Esophagus mucosa (tissue), 1 donor: ENCODE data around the gene RERE. TPM values are rescaled to one million over a fixed set of nuclear protein-coding genes. Genes with fewer than 3 reads are reported as not detected.
A peak's percentile ranks its signal among the peaks of the same experiment; 100 is the strongest.
"Not testable (repeated sequence)": the region's sequence is repeated elsewhere in the genome, so short reads cannot be mapped to it uniquely, and the experiment has no call there.

ENCODE experiments used
- ATAC-seq: fragments of 200-7000 bp; cut with Tn5 transposase; one replicate; pipeline ENCODE4 v1.9.1; 2020
- total RNA-seq: library from RNA; stranded (reverse); gene quantifications from one replicate; pipeline ENCODE4 v1.2.4, GENCODE V29; 2023
- donor health status: DM: yes; HTN: yes; CAD: no.

Gene RERE
- total RNA-seq, 1 donor from 2014 or later, result 33.0 TPM

GRCh38 chr1:8841395-8841794, 24.0 kb upstream of the RERE start:
- no peak for ATAC-seq

- no peak for ATAC-seq
These were observed 22.6 kb upstream of the RERE start for GRCh38 chr1:8839990-8840389.

- no peak for ATAC-seq
These were observed 18.7 kb upstream of the RERE start for GRCh38 chr1:8835941-8836643.

GRCh38 chr1:8831340-8831739, 13.9 kb upstream of the RERE start:
- ATAC-seq, result no peak

GRCh38 chr1:8830732-8831131, 13.3 kb upstream of the RERE start:
- not testable (repeated sequence) for ATAC-seq

GRCh38 chr1:8825985-8826481, 8.6 kb upstream of the RERE start:
- peak; percentile 36 for ATAC-seq

- no peak for ATAC-seq
These were observed 5.8 kb upstream of the RERE start for GRCh38 chr1:8823295-8823664.

GRCh38 chr1:8822373-8823294, 5.2 kb upstream of the RERE start:
- no peak for ATAC-seq

- no peak for ATAC-seq
These were observed 3.6 kb upstream of the RERE start for GRCh38 chr1:8821084-8821483.

- ATAC-seq, result not testable (repeated sequence)
These were observed 1.3 kb upstream of the RERE start for GRCh38 chr1:8818789-8819188.

- ATAC-seq, result no peak
These were observed 910 bp upstream of the RERE start for GRCh38 chr1:8818325-8818775.

- ATAC-seq, result peak; percentile 34
These were observed 519 bp downstream of the RERE start for GRCh38 chr1:8816831-8817411.

- no peak for ATAC-seq
These were observed 1.2 kb downstream of the RERE start for GRCh38 chr1:8816264-8816663.

GRCh38 chr1:8815582-8816151, 1.8 kb downstream of the RERE start:
- ATAC-seq, result no peak

GRCh38 chr1:8814865-8815264, 2.6 kb downstream of the RERE start:
- no peak for ATAC-seq

GRCh38 chr1:8813991-8814390, 3.4 kb downstream of the RERE start:
- ATAC-seq, result no peak

GRCh38 chr1:8813016-8813763, 4.2 kb downstream of the RERE start:
- no peak for ATAC-seq

- no peak for ATAC-seq
These were observed 5.4 kb downstream of the RERE start for GRCh38 chr1:8812081-8812480.

GRCh38 chr1:8810987-8811386, 6.5 kb downstream of the RERE start:
- ATAC-seq, result no peak

- ATAC-seq, result no peak
These were observed 8.1 kb downstream of the RERE start for GRCh38 chr1:8809342-8809736.

GRCh38 chr1:8807004-8807403, 10.4 kb downstream of the RERE start:
- no peak for ATAC-seq

- ATAC-seq, result no peak
These were observed 17.0 kb downstream of the RERE start for GRCh38 chr1:8800416-8800815.
